K562 (cell line): ENCODE measurements around the gene IFI30. TPM values are rescaled to one million over a fixed set of nuclear protein-coding genes. Genes with fewer than 3 reads are reported as not detected.

Source experiments
- ADNP ChIP-seq: fragments of 200-800 bp; sonication (Bioruptor generic); IDR thresholded peaks from 2 replicates; pipeline ENCODE4 v1.6.1; 2016; ENCODE audit warnings: missing genetic modification characterization, missing compliant biosample characterization
- BCLAF1 ChIP-seq, 2 experiments: fragments of 450-650 bp in 1 of 2; IDR thresholded peaks; 2 replicates each; pipeline ENCODE4 v1.6.1; 2011 to 2017; ENCODE audit warnings: low read depth in 2 of 2, antibody characterized with exemption in 1 of 2, borderline replicate concordance in 1 of 2, low read length in 1 of 2, mild to moderate bottlenecking in 1 of 2, mixed read lengths in 1 of 2; ENCODE audit not compliant: control insufficient read depth in 1 of 2
- EGR1 ChIP-seq: fragments of 450-650 bp; conservative IDR thresholded peaks from 2 replicates; pipeline ENCODE4 v1.6.1; 2017; ENCODE audit warnings: mild to moderate bottlenecking
- ELF2 ChIP-seq: fragments of 250-450 bp; sonication (Bioruptor Pico); IDR thresholded peaks from 2 replicates; pipeline ENCODE4 v1.5.0; 2021; ENCODE audit warnings: mild to moderate bottlenecking
- HDAC3 ChIP-seq: fragments of 450-650 bp; IDR thresholded peaks from 2 replicates; pipeline ENCODE4 v1.6.1; 2018; ENCODE audit warnings: borderline replicate concordance, mild to moderate bottlenecking, moderate library complexity; ENCODE audit not compliant: partially characterized antibody
- KDM1A ChIP-seq, 2 experiments: fragments of 450-650 bp; IDR thresholded peaks; 2 replicates each; pipeline ENCODE4 v1.6.1; 2016; ENCODE audit warnings: mild to moderate bottlenecking in 2 of 2
- KLF1 ChIP-seq: fragments of 450-650 bp; IDR thresholded peaks from 2 replicates; pipeline ENCODE4 v1.6.1; 2016; ENCODE audit warnings: missing genetic modification characterization, missing compliant biosample characterization
- MAX ChIP-seq: sonication (generic); formaldehyde crosslinking; IDR thresholded peaks from 2 replicates; pipeline ENCODE4 v1.9.0; 2022; ENCODE audit warnings: mild to moderate bottlenecking, missing genetic modification reagents
- MED1 ChIP-seq: sonication (generic); formaldehyde crosslinking; IDR thresholded peaks from 2 replicates; pipeline ENCODE4 v1.8.1; 2023; ENCODE audit warnings: missing genetic modification reagents, borderline replicate concordance
- NFIX ChIP-seq: fragments of 250-450 bp; sonication (Bioruptor Pico); IDR thresholded peaks from 2 replicates; pipeline ENCODE4 v1.4.0; 2020; ENCODE audit warnings: low read depth, mild to moderate bottlenecking, moderate library complexity
- PRPF4 ChIP-seq: fragments of 200-400 bp; formaldehyde crosslinking; IDR thresholded peaks from one replicate; pipeline ENCODE4 v1.6.1; 2017; ENCODE audit warnings: low read length, low read depth, mild to moderate bottlenecking; ENCODE audit not compliant: insufficient read depth, poor library complexity, severe bottlenecking
- RBM17 ChIP-seq: fragments of 200-400 bp; formaldehyde crosslinking; IDR thresholded peaks from 2 replicates; pipeline ENCODE4 v1.6.1; 2017; ENCODE audit warnings: low read depth, mild to moderate bottlenecking, low read length, borderline replicate concordance
- RFX5 ChIP-seq: IDR thresholded peaks from 2 replicates; pipeline ENCODE4 v1.6.1; 2011; ENCODE audit warnings: low read depth, mild to moderate bottlenecking, improper control_type of control experiment, low read length
- SMARCE1 ChIP-seq: fragments of 450-650 bp; IDR thresholded peaks from 2 replicates; pipeline ENCODE4 v1.7.1; 2016; ENCODE audit warnings: mild to moderate bottlenecking
- STAT5A ChIP-seq: IDR thresholded peaks from 2 replicates; pipeline ENCODE4 v1.6.1; 2012; ENCODE audit warnings: low read length, inconsistent platforms, borderline replicate concordance
- TCF15 ChIP-seq: fragments of 250-450 bp; sonication (Bioruptor Pico); IDR thresholded peaks from 2 replicates; pipeline ENCODE4 v1.8.0; 2022; ENCODE audit warnings: moderate library complexity, mild to moderate bottlenecking, inconsistent platforms
- U2AF2 ChIP-seq: fragments of 200-400 bp; formaldehyde crosslinking; optimal IDR thresholded peaks from 2 replicates; pipeline ENCODE3; 2017; ENCODE audit warnings: low read depth, mild to moderate bottlenecking, low read length
- ZBTB43 ChIP-seq: sonication (generic); formaldehyde crosslinking; IDR thresholded peaks from 2 replicates; pipeline ENCODE4 v1.8.0; 2023; ENCODE audit warnings: mild to moderate bottlenecking, missing genetic modification reagents
- polyA plus RNA-seq, 8 experiments: library from polyadenylated mRNA; depleted of rRNA in 4 of 8; stranded (reverse) in 5 of 8; unstranded in 3 of 8; fragments of >200 nt; fragmentation: Nextera tagmentation in 2 of 8; fragmentation: Illumina TruSeq in 1 of 8; extraction: Ambion mirVana in 2 of 8; extraction: Trizol in 1 of 8; gene quantifications; 2 replicates each; pipeline versions ENCODE4 v1.2.1 to v1.2.3, GENCODE V29; 2011 to 2014; ENCODE audit warnings: inconsistent platforms in 1 of 8, missing spikeins in 1 of 8
- total RNA-seq, 7 experiments: library from RNA; depleted of rRNA in 6 of 7; stranded (reverse); fragments of >200 nt in 6 of 7; fragmentation: Illumina TruSeq in 2 of 7; extraction: Trizol in 2 of 7; gene quantifications; 2 replicates each; pipeline versions ENCODE4 v1.2.1 to v1.2.3, GENCODE V29; 2011 to 2021; ENCODE audit warnings: low replicate concordance in 1 of 7
- TF ChIP-seq, protein P1 (sequence below): conservative IDR thresholded peaks from 2 replicates; pipeline ENCODE4 v1.6.1; 2011; ENCODE audit warnings: low read depth, mild to moderate bottlenecking, low read length; ENCODE audit not compliant: control insufficient read depth
- TF ChIP-seq, protein P2 (sequence below): fragments of 250-450 bp; sonication (Bioruptor Pico); IDR thresholded peaks from 2 replicates; pipeline ENCODE4 v1.8.0; 2022; ENCODE audit warnings: moderate library complexity, mild to moderate bottlenecking, inconsistent platforms

Gene IFI30
- total and polyA plus RNA-seq, 9 of the 15 experiments (the other 6 are each of a cell fraction or from before 2014, with no cell fraction given), result 63.7 to 430 (median 109) TPM

DNA sequence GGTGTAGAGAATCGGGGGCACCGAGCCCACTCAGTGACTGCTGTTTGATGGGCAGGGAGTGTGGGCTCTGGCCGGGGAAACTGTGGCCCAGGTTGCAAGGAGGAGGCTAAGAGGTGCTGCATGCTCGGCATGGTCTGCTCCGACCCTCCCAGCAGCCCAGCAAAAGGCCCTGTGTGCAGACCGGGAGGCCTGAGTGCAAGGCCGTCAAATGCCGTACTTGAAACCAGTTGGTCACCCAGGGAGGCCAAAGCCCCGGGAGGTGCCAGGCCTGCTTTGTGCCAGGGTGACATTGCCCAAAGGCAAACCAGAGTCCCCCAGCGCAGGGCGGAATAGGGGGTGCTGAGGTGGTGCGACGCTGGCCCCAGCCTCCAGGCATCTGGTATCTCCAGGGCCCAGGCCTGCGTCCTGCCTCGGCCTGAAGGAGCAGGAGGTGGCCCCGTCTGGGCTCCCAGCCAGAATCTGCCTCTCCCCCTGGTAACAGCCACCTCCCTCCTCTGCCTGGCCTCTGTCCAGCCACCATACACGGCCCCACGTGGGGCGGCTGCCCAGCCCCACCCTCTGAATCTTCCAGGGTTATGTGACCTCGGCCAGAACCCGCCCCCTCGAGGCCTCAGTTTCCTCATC lies 16.7 kb upstream of the IFI30 start (continued):
- TF ChIP-seq BCLAF1 (IDR thresholded peaks at IDR 0.05; ENCODE audit: borderline replicate concordance in 1 of 2, control insufficient read depth in 1 of 2, low read depth in 2 of 2, low read length in 1 of 2) (no peak), RFX5 (peak; percentile 91), KLF1 (tag) (peak; percentile 59; the same call in 1 of the 2 replicates), SMARCE1 (peak; percentile 90), ZBTB43 (CRISPR knock-in tag) (no peak), PRPF4 (no peak), RBM17 (no peak), TCF15 (CRISPR knock-in tag) (no peak), ELF2 (CRISPR knock-in tag) (no peak), EGR1 (no peak; the same call in 1 of the 2 replicates), KDM1A (IDR thresholded peaks at IDR 0.05) (no peak; a peak in 1 of 4 replicates), STAT5A (peak; percentile 54; the same call in 1 of the 2 replicates), ADNP (tag) (no peak), MAX (CRISPR knock-in tag) (peak; percentile 90), U2AF2 (no peak), NFIX (CRISPR knock-in tag) (peak; percentile 50; the same call in 1 of the 2 replicates), MED1 (no peak), HDAC3 (no peak)
- TF ChIP-seq, protein P1, sequence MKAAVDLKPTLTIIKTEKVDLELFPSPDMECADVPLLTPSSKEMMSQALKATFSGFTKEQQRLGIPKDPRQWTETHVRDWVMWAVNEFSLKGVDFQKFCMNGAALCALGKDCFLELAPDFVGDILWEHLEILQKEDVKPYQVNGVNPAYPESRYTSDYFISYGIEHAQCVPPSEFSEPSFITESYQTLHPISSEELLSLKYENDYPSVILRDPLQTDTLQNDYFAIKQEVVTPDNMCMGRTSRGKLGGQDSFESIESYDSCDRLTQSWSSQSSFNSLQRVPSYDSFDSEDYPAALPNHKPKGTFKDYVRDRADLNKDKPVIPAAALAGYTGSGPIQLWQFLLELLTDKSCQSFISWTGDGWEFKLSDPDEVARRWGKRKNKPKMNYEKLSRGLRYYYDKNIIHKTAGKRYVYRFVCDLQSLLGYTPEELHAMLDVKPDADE, result peak; percentile 76
- TF ChIP-seq, protein P2, sequence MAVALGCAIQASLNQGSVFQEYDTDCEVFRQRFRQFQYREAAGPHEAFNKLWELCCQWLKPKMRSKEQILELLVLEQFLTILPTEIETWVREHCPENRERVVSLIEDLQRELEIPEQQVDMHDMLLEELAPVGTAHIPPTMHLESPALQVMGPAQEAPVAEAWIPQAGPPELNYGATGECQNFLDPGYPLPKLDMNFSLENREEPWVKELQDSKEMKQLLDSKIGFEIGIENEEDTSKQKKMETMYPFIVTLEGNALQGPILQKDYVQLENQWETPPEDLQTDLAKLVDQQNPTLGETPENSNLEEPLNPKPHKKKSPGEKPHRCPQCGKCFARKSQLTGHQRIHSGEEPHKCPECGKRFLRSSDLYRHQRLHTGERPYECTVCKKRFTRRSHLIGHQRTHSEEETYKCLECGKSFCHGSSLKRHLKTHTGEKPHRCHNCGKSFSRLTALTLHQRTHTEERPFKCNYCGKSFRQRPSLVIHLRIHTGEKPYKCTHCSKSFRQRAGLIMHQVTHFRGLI (CRISPR knock-in tag), result 0 out of 2 replicates have a peak, but pooled peaks have one; percentile 11
